ENCODE results near the gene SLIT3.

Gene SLIT3

GRCh38 chr5:168779333-168779732 lies 521.6 kb downstream of the SLIT3 start:
- H3K4me1 ChIP-seq (ENCODE audit: control insufficient read depth in 1 of 2, insufficient read depth in 2 of 2, low read length in 2 of 2) = no peaks in the 10 kb centered on the region
- H3K36me3 ChIP-seq (ENCODE audit: control insufficient read depth in 1 of 2, insufficient read depth in 2 of 2, low read length in 2 of 2) = no peaks in the 10 kb centered on the region
- no peaks in the 10 kb centered on the region for H3K9me3 ChIP-seq (ENCODE audit: control insufficient read depth in 1 of 2, low read length in 2 of 2)
- no peak overlapping the region for H3K4me3 ChIP-seq (ENCODE audit: low read depth in 1 of 2, low read length in 2 of 2)
- H3K27me3 ChIP-seq (ENCODE audit: low read depth, low read length) = no peaks in the 10 kb centered on the region
- no peak overlapping the region for H3K27ac ChIP-seq (ENCODE audit: low read length)

GRCh38 chr5:168778536-168778935 lies 522.4 kb downstream of the SLIT3 start:
- Histone ChIP-seq H3K27me3 (ENCODE audit: low read depth, low read length) (no peaks in the 10 kb centered on the region), H3K9me3 (ENCODE audit: control insufficient read depth in 1 of 2, low read length in 2 of 2) (no peaks in the 10 kb centered on the region), H3K27ac (ENCODE audit: low read length) (no peak overlapping the region), H3K36me3 (ENCODE audit: control insufficient read depth in 1 of 2, insufficient read depth in 2 of 2, low read length in 2 of 2) (peaks cover 0 to 8% of the 10 kb centered on the region in 2 donors), H3K4me1 (ENCODE audit: control insufficient read depth in 1 of 2, insufficient read depth in 2 of 2, low read length in 2 of 2) (no peaks in the 10 kb centered on the region), H3K4me3 (ENCODE audit: low read depth in 1 of 2, low read length in 2 of 2) (no peak overlapping the region)

GRCh38 chr5:168777651-168778050 lies 523.3 kb downstream of the SLIT3 start:
- Histone ChIP-seq H3K4me1 (ENCODE audit: control insufficient read depth in 1 of 2, insufficient read depth in 2 of 2, low read length in 2 of 2) (no peaks in the 10 kb centered on the region), H3K36me3 (ENCODE audit: control insufficient read depth in 1 of 2, insufficient read depth in 2 of 2, low read length in 2 of 2) (peaks cover 0 to 10% of the 10 kb centered on the region in 2 donors), H3K27ac (ENCODE audit: low read length) (no peak overlapping the region), H3K9me3 (ENCODE audit: control insufficient read depth in 1 of 2, low read length in 2 of 2) (no peaks in the 10 kb centered on the region), H3K4me3 (ENCODE audit: low read depth in 1 of 2, low read length in 2 of 2) (no peak overlapping the region), H3K27me3 (ENCODE audit: low read depth, low read length) (no peaks in the 10 kb centered on the region)

GRCh38 chr5:168776070-168776469 lies 524.9 kb downstream of the SLIT3 start:
- Histone ChIP-seq H3K4me1 (ENCODE audit: control insufficient read depth in 1 of 2, insufficient read depth in 2 of 2, low read length in 2 of 2) (no peaks in the 10 kb centered on the region), H3K27me3 (ENCODE audit: low read depth, low read length) (no peaks in the 10 kb centered on the region), H3K4me3 (ENCODE audit: low read depth in 1 of 2, low read length in 2 of 2) (no peak overlapping the region), H3K27ac (ENCODE audit: low read length) (no peak overlapping the region), H3K36me3 (ENCODE audit: control insufficient read depth in 1 of 2, insufficient read depth in 2 of 2, low read length in 2 of 2) (peaks cover 4 to 15% of the 10 kb centered on the region in 2 donors), H3K9me3 (ENCODE audit: control insufficient read depth in 1 of 2, low read length in 2 of 2) (no peaks in the 10 kb centered on the region)

GRCh38 chr5:168773226-168773625 lies 527.7 kb downstream of the SLIT3 start:
- Histone ChIP-seq H3K27ac (ENCODE audit: low read length) (no peak overlapping the region), H3K9me3 (ENCODE audit: control insufficient read depth in 1 of 2, low read length in 2 of 2) (no peaks in the 10 kb centered on the region), H3K36me3 (ENCODE audit: control insufficient read depth in 1 of 2, insufficient read depth in 2 of 2, low read length in 2 of 2) (peaks cover 4 to 23% of the 10 kb centered on the region in 2 donors), H3K27me3 (ENCODE audit: low read depth, low read length) (no peaks in the 10 kb centered on the region), H3K4me1 (ENCODE audit: control insufficient read depth in 1 of 2, insufficient read depth in 2 of 2, low read length in 2 of 2) (no peaks in the 10 kb centered on the region), H3K4me3 (ENCODE audit: low read depth in 1 of 2, low read length in 2 of 2) (no peak overlapping the region)

GRCh38 chr5:168772316-168772961 lies 528.5 kb downstream of the SLIT3 start:
- H3K27ac ChIP-seq (ENCODE audit: low read length) = no peak overlapping the region
- H3K4me3 ChIP-seq (ENCODE audit: low read depth in 1 of 2, low read length in 2 of 2) = no peak overlapping the region
- H3K9me3 ChIP-seq (ENCODE audit: control insufficient read depth in 1 of 2, low read length in 2 of 2) = no peaks in the 10 kb centered on the region
- peaks cover 4 to 29% of the 10 kb centered on the region in 2 donors for H3K36me3 ChIP-seq (ENCODE audit: control insufficient read depth in 1 of 2, insufficient read depth in 2 of 2, low read length in 2 of 2)
- no peaks in the 10 kb centered on the region for H3K27me3 ChIP-seq (ENCODE audit: low read depth, low read length)
- H3K4me1 ChIP-seq (ENCODE audit: control insufficient read depth in 1 of 2, insufficient read depth in 2 of 2, low read length in 2 of 2) = no peaks in the 10 kb centered on the region

- H3K27me3 ChIP-seq (ENCODE audit: low read depth, low read length) = no peaks in the 10 kb centered on the region
- peaks cover 4 to 29% of the 10 kb centered on the region in 2 donors for H3K36me3 ChIP-seq (ENCODE audit: control insufficient read depth in 1 of 2, insufficient read depth in 2 of 2, low read length in 2 of 2)
- no peak overlapping the region for H3K27ac ChIP-seq (ENCODE audit: low read length)
- no peaks in the 10 kb centered on the region for H3K9me3 ChIP-seq (ENCODE audit: control insufficient read depth in 1 of 2, low read length in 2 of 2)
- no peak overlapping the region for H3K4me3 ChIP-seq (ENCODE audit: low read depth in 1 of 2, low read length in 2 of 2)
- H3K4me1 ChIP-seq (ENCODE audit: control insufficient read depth in 1 of 2, insufficient read depth in 2 of 2, low read length in 2 of 2) = no peaks in the 10 kb centered on the region
Observed at GRCh38 chr5:168771678-168772077, 529.3 kb downstream of the SLIT3 start.

- no peaks in the 10 kb centered on the region for H3K27me3 ChIP-seq (ENCODE audit: low read depth, low read length)
- H3K27ac ChIP-seq (ENCODE audit: low read length) = no peak overlapping the region
- H3K4me1 ChIP-seq (ENCODE audit: control insufficient read depth in 1 of 2, insufficient read depth in 2 of 2, low read length in 2 of 2) = no peaks in the 10 kb centered on the region
- H3K36me3 ChIP-seq (ENCODE audit: control insufficient read depth in 1 of 2, insufficient read depth in 2 of 2, low read length in 2 of 2) = peaks cover 4 to 29% of the 10 kb centered on the region in 2 donors
- no peaks in the 10 kb centered on the region for H3K9me3 ChIP-seq (ENCODE audit: control insufficient read depth in 1 of 2, low read length in 2 of 2)
- H3K4me3 ChIP-seq (ENCODE audit: low read depth in 1 of 2, low read length in 2 of 2) = no peak overlapping the region
Observed at GRCh38 chr5:168770996-168771395, 529.9 kb downstream of the SLIT3 start.

GRCh38 chr5:168770036-168770498 lies 530.9 kb downstream of the SLIT3 start:
- Histone ChIP-seq H3K36me3 (ENCODE audit: control insufficient read depth in 1 of 2, insufficient read depth in 2 of 2, low read length in 2 of 2) (peaks cover 4 to 29% of the 10 kb centered on the region in 2 donors), H3K27ac (ENCODE audit: low read length) (no peak overlapping the region), H3K27me3 (ENCODE audit: low read depth, low read length) (no peaks in the 10 kb centered on the region), H3K9me3 (ENCODE audit: control insufficient read depth in 1 of 2, low read length in 2 of 2) (no peaks in the 10 kb centered on the region), H3K4me1 (ENCODE audit: control insufficient read depth in 1 of 2, insufficient read depth in 2 of 2, low read length in 2 of 2) (no peaks in the 10 kb centered on the region), H3K4me3 (ENCODE audit: low read depth in 1 of 2, low read length in 2 of 2) (no peak overlapping the region)

GRCh38 chr5:168768172-168768571 lies 532.8 kb downstream of the SLIT3 start:
- no peak overlapping the region for H3K4me3 ChIP-seq (ENCODE audit: low read depth in 1 of 2, low read length in 2 of 2)
- no peak overlapping the region for H3K27ac ChIP-seq (ENCODE audit: low read length)
- no peaks in the 10 kb centered on the region for H3K27me3 ChIP-seq (ENCODE audit: low read depth, low read length)
- H3K4me1 ChIP-seq (ENCODE audit: control insufficient read depth in 1 of 2, insufficient read depth in 2 of 2, low read length in 2 of 2) = no peaks in the 10 kb centered on the region
- no peaks in the 10 kb centered on the region for H3K9me3 ChIP-seq (ENCODE audit: control insufficient read depth in 1 of 2, low read length in 2 of 2)
- peaks cover 4 to 19% of the 10 kb centered on the region in 2 donors for H3K36me3 ChIP-seq (ENCODE audit: control insufficient read depth in 1 of 2, insufficient read depth in 2 of 2, low read length in 2 of 2)

GRCh38 chr5:168766426-168766700 lies 534.6 kb downstream of the SLIT3 start:
- peaks cover 0 to 15% of the 10 kb centered on the region in 2 donors for H3K36me3 ChIP-seq (ENCODE audit: control insufficient read depth in 1 of 2, insufficient read depth in 2 of 2, low read length in 2 of 2)
- no peak overlapping the region for H3K27ac ChIP-seq (ENCODE audit: low read length)
- H3K27me3 ChIP-seq (ENCODE audit: low read depth, low read length) = no peaks in the 10 kb centered on the region
- no peaks in the 10 kb centered on the region for H3K4me1 ChIP-seq (ENCODE audit: control insufficient read depth in 1 of 2, insufficient read depth in 2 of 2, low read length in 2 of 2)
- no peak overlapping the region for H3K4me3 ChIP-seq (ENCODE audit: low read depth in 1 of 2, low read length in 2 of 2)
- no peaks in the 10 kb centered on the region for H3K9me3 ChIP-seq (ENCODE audit: control insufficient read depth in 1 of 2, low read length in 2 of 2)
